DMS153 treated with DMSO at 0.1 percent for 48 hours (cell line): Measurements from ENCODE around the gene CDAN1.
"Not testable (repeated sequence)": the region's sequence is repeated elsewhere in the genome, so short reads cannot be mapped to it uniquely, and the experiment has no call there.

ENCODE experiments used
- DNase-seq: peaks from one replicate; lab custom pipeline; 2025; ENCODE audit not compliant: unreplicated experiment; lab: John Stamatoyannopoulos, UW

CDAN1 gene

GRCh38 chr15:42712584-42712983 is 24.3 kb downstream of the CDAN1 start:
- no peak for DNase-seq

GRCh38 chr15:42711746-42712145 is 25.2 kb downstream of the CDAN1 start:
- DNase-seq, result no peak

DNA sequence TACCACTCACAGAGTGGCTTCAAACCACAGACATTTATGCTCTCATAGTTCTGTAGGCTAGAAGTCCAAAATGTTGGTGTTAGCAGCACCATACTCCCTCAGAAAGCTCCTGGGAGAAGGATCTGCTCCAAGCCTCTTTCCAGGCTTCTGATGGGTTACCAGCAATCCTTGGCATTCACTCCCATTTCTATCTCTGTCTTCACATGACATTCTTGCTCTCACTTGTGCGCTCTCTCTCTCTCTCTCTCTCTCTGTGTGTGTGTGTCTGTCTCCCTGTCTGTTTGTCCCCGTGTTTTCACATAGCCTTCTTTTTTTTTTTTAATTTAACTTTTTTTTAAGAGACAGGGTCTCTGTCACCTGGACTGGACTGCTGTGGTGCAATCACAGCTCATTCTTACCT is 26.3 kb downstream of the CDAN1 start:
- DNase-seq, result no peak

GRCh38 chr15:42707873-42708544 is 28.9 kb downstream of the CDAN1 start:
- DNase-seq, result no peak

- DNase-seq, result no peak
These were observed 29.9 kb downstream of the CDAN1 start for GRCh38 chr15:42707068-42707467.

DNA sequence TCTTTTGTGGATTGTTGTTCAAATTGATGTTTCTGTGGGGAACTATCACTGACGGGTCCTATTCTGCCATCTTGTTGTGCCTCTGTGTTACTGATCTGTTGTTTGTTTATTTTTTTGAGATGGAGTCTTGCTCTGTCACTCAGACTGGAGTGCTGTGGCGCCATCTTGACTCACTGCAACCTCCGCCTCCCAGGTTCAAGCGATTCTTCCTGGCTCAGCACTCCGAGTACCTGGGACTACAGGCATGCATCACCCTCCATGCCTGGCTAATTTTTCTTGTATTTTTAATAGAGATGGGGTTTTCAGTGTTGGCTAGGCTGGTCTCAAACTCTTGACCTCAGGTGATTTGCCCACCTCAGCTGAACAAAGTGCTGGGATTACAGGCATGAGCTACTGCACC is 31.6 kb downstream of the CDAN1 start:
- no peak for DNase-seq

GRCh38 chr15:42704492-42704926 is 32.4 kb downstream of the CDAN1 start:
- no peak for DNase-seq

GRCh38 chr15:42696626-42697025 is 40.3 kb downstream of the CDAN1 start:
- no peak for DNase-seq

DNA sequence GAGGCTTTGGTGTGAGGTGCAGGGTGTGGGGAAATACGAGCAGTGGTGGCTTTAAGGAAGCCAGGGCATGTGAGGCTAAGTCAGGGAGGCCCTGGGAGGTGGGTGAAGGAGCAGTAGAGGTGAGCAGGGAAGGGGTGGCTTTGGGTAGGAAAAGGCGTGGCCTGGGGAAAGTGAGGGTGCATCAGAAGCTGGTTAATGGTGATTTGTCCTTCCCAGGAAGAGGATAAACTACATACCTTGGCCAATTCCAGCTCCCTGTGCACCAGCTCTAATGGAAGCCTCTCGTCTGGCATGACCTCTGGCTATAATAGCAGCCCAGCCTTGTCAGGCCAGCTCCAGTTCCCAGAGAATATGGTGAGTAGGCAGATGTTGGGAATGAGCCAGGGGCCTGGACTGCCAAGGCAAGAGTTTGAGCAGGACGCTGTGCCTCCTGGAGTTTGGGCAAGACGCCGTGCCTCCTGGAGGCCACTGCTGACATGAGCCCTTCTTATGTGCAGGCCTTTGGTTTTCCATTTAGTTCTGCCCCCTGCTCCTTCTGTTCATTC is 41.3 kb downstream of the CDAN1 start:
- DNase-seq, result no peak

GRCh38 chr15:42694398-42694797 is 42.5 kb downstream of the CDAN1 start:
- no peak for DNase-seq

DNA sequence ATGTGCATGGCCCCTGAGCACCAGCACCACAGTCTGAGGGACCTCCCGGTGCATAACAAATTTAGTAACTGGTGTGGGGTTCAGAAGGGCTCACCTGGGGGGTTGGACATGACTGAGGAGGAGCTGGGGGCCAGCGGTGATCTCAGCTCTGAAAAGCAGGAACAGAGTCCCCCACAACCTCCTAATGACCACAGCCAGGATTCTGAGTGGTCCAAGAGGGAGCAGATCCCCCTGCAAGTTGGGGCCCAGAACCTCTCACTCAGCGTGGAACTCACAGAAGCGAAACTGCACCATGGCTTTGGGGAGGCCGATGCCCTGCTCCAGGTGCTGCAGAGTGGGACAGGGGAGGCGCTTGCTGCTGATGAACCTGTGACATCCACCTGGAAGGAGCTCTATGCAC is 43.0 kb downstream of the CDAN1 start:
- no peak for DNase-seq

DNA sequence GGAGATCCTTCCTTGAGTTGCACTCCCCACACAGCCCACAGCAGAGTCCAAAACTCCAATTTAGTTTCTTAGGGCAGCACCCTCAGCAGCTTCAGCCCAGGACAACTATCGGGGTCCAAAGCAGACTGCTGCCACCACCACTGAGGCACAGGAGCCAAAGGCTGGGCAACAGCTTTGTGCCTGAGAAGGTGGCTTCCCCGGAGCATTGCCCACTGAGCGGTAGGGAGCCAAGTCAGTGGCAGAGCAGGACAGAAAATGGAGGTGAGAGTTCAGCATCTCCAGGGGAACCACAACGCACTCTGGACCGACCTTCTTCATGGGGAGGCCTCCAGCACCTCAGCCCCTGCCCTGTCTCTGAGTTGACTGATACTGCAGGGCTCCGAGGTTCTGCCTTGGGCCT is 43.4 kb downstream of the CDAN1 start:
- no peak for DNase-seq

GRCh38 chr15:42692997-42693396 is 43.9 kb downstream of the CDAN1 start:
- no peak for DNase-seq

GRCh38 chr15:42692536-42692935 is 44.4 kb downstream of the CDAN1 start:
- no peak for DNase-seq

DNA sequence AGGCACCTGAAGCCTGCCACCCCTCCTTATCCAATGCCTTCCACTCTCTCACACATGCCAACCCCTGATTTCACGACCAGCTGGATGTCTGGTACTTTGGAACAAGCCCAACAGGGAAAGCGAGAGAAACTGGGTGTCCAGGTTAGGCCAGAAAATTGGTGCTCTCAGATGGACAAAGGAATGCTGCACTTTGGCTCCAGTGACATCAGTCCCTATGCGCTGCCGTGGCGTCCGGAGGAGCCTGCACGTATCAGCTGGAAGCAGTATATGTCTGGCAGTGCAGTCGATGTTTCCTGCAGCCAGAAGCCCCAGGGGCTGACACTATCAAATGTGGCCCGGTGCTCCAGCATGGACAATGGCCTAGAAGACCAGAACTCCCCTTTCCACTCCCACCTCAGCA is 45.2 kb downstream of the CDAN1 start:
- DNase-seq, result no peak

DNA sequence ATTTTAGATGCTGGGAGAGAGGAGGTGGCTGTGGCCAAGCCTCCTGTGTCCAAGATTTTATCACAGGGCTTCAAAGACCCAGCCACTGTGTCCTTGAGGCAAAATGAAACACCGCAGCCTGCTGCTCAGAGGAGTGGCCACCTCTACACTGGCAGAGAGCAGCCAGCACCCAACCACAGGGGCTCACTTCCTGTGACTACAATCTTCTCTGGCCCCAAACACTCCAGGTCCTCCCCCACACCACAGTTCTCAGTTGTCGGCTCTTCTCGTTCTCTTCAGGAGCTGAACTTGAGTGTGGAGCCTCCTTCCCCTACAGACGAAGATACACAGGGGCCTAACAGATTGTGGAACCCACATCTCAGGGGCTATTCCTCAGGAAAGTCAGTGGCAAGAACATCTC is 45.6 kb downstream of the CDAN1 start:
- DNase-seq, result no peak

DNA sequence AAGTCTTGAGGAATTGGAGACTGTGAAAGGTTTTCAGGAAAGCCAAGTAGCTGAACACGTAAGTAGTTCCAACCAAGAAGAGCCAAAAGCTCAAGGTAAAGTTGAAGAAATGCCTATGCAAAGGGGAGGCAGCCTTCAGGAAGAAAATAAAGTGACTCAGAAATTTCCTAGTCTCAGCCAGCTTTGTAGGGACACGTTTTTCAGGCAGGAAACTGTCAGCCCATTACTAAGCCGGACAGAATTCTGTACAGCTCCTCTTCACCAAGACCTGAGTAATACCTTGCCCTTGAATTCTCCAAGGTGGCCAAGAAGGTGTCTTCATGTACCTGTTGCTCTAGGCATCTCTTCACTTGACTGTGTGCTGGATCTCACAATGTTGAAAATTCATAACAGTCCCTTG is 48.6 kb downstream of the CDAN1 start:
- DNase-seq, result no peak

GRCh38 chr15:42687740-42688139 is 49.2 kb downstream of the CDAN1 start:
- no peak for DNase-seq

DNA sequence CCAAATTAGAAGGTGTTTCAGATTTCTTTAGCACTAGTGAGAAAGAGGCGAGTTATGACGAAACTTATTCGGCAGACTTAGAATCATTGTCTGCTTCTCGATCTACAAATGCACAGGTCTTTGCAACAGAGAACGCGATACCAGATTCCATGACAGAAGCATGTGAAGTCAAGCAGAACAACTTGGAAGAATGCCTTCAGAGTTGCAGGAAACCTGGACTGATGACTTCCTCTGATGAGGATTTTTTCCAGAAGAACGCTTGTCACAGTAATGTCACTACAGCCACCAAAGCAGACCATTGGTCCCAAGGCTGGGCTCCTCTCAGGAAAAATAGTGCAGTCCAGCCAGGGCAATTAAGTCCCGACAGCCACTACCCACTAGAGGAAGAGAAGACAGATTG is 50.6 kb downstream of the CDAN1 start:
- no peak for DNase-seq

DNA sequence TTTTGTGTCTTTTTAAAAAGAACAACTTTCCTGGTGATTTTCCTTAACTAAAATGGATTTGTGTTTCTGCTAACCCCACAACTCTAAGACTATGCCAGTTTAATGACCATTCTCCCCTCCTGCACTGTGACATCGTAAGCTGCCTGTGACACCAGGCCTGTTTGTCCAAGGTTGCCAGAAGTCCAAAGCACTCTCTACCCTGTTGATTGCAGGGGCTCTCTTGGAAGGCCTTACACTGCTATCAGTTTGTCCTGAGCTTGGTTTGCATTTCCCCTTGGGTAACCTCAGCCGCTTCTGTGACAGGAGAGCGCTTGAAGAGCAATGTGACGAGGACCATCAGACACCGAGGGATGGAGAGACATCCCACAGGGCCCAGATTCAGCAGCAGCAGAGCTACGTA is 55.8 kb downstream of the CDAN1 start:
- DNase-seq, result no peak

GRCh38 chr15:42680142-42680482 is 56.8 kb downstream of the CDAN1 start:
- DNase-seq, result not testable (repeated sequence)

- no peak for DNase-seq
These were observed 57.4 kb downstream of the CDAN1 start for GRCh38 chr15:42679285-42680141.
